ENCODE data around the gene WDR93.

DNA sequence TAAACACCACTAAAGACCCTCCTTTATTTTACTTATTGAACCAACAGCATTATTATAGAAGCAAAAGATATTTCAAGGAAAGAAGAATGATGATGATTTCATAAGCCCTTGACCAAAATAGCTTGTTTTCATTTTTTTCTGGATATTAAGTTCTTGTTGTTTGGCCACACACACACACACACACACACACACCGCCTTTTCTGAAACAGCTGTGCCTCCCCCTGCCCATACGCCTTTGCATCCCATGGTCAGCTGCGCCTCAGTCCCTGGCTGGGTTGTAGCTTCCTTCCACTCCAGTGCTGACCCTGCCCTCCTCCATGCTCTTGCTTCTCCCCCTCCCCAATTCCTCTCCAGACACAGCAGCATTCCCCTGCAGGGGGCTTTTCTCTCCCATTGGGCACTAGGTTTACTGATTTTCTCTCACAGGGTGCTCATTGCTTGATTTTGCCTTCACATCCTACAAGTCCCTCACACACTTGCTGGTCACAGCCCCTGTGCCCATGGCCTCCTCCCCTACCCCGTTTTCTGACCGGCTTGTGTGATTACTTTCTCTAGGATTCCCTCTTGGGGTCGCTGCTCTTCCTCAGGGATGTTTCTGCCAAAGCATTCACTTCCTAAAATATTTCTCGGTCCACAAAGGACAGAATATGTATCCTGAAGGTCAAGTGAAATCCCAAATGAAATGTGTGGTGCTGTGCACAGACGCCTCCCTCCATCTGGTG, 42.0 kb downstream of the WDR93 start:
- TF ChIP-seq CHD2 (IDR thresholded peaks at IDR 0.05; ENCODE audit: low read length, partially characterized antibody) (no peak), ELK1 (IDR thresholded peaks at IDR 0.05; ENCODE audit: low read depth, low read length) (no peak), POLR2A (IDR thresholded peaks at IDR 0.05; ENCODE audit: low read length) (no peak), ESRRA (IDR thresholded peaks at IDR 0.05; ENCODE audit: borderline replicate concordance, low read length) (no peak), POLR2AphosphoS2 (conservative IDR thresholded peaks at IDR 0.05; ENCODE audit: low read length) (no peak), FOSB (CRISPR knock-in tag; IDR thresholded peaks at IDR 0.05) (no peak)
- TF ChIP-seq, protein P1, sequence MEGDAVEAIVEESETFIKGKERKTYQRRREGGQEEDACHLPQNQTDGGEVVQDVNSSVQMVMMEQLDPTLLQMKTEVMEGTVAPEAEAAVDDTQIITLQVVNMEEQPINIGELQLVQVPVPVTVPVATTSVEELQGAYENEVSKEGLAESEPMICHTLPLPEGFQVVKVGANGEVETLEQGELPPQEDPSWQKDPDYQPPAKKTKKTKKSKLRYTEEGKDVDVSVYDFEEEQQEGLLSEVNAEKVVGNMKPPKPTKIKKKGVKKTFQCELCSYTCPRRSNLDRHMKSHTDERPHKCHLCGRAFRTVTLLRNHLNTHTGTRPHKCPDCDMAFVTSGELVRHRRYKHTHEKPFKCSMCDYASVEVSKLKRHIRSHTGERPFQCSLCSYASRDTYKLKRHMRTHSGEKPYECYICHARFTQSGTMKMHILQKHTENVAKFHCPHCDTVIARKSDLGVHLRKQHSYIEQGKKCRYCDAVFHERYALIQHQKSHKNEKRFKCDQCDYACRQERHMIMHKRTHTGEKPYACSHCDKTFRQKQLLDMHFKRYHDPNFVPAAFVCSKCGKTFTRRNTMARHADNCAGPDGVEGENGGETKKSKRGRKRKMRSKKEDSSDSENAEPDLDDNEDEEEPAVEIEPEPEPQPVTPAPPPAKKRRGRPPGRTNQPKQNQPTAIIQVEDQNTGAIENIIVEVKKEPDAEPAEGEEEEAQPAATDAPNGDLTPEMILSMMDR (IDR thresholded peaks at IDR 0.05), result no peak

Data from A549 (cell line).